Upper lobe of right lung (tissue), 1 donor: ENCODE measurements around the gene FMN1. TPM values are rescaled to one million over a fixed set of nuclear protein-coding genes. Genes with fewer than 3 reads are reported as not detected.

ENCODE experiments used
- ATAC-seq: fragments of 200-7000 bp; cut with Tn5 transposase; one replicate; pipeline ENCODE4 v1.9.1; 2020; ENCODE audit warnings: mild to moderate bottlenecking, moderate library complexity
- DNase-seq: peaks from one replicate; pipeline ENCODE4 v3.0.0-alpha.2; 2020
- H3K27ac ChIP-seq: fragments of 200-600 bp; one replicate; pipeline ENCODE4 v1.8.0; 2022
- H3K27me3 ChIP-seq: fragments of 200-600 bp; one replicate; pipeline ENCODE4 v1.8.0; 2022; ENCODE audit warnings: mild to moderate bottlenecking
- H3K36me3 ChIP-seq: fragments of 200-600 bp; one replicate; pipeline ENCODE4 v1.8.0; 2022
- H3K4me1 ChIP-seq: fragments of 200-600 bp; one replicate; pipeline ENCODE4 v1.8.0; 2022
- H3K4me3 ChIP-seq: fragments of 200-600 bp; one replicate; pipeline ENCODE4 v1.8.0; 2022; ENCODE audit warnings: mild to moderate bottlenecking
- H3K9me3 ChIP-seq: fragments of 200-600 bp; one replicate; pipeline ENCODE4 v1.8.0; 2022
- intact Hi-C: fragments of 100-400 bp; cut with DNase I; formaldehyde crosslinking; loops from one replicate; pipeline ENCODE4 v1.11.0; 2022
- total RNA-seq: library from RNA; stranded (reverse); fragmentation: NEBNext Ultra II Directional; extraction: Animal tissue kit (Norgen Biotek cat#: 25700); gene quantifications from one replicate; pipeline ENCODE4 v1.2.1, GENCODE V29; 2021
- TF ChIP-seq, protein P1 (sequence below): fragments of 200-600 bp; IDR thresholded peaks from one replicate; pipeline ENCODE4 v1.8.0; 2022; ENCODE audit warnings: antibody characterized with exemption
- donor health status: DM: no; HTN: yes; CAD: no; lungs with severe emphysema.

FMN1 gene
- total RNA-seq, 1 donor from 2014 or later, result 33.5 TPM

DNA sequence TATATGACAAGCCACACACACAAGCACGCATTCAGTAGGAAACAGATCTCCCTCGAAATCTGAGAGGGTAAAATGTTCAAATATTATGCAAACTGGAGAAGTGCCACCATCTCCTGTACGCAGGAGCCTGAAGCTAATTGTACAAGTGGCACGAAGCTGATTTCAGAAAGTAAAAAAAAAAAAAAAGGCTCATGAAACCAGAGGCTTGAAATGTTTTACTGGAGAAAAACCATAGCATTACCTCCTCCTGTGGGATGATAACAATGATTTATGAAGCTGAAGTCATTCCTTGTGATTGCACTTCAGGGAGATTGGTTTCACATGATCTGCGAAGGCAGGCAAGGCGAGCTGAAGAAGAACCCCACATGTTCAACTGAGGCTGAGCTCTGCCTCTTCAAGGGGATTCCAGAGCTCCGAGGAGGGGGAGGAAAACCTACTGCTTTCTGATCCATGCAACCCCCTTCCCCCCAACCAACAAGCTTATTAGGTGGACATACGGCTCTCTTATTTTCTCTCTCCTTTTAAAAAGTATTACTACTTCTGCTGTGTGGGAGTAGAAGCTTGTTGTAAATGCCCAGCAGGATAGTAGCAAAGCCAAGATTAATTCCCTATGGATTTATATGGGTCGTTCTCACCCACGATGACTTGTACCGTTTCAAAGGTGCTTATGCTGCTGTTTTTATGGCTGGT is 375.6 kb downstream of the FMN1 start:
- Histone ChIP-seq H3K27ac (no peak overlapping the region), H3K4me1 (no peaks in the 10 kb centered on the region), H3K36me3 (no peaks in the 10 kb centered on the region), H3K4me3 (no peak overlapping the region), H3K27me3 (no peaks in the 10 kb centered on the region), H3K9me3 (no peaks in the 10 kb centered on the region)
- TF ChIP-seq, protein P1, sequence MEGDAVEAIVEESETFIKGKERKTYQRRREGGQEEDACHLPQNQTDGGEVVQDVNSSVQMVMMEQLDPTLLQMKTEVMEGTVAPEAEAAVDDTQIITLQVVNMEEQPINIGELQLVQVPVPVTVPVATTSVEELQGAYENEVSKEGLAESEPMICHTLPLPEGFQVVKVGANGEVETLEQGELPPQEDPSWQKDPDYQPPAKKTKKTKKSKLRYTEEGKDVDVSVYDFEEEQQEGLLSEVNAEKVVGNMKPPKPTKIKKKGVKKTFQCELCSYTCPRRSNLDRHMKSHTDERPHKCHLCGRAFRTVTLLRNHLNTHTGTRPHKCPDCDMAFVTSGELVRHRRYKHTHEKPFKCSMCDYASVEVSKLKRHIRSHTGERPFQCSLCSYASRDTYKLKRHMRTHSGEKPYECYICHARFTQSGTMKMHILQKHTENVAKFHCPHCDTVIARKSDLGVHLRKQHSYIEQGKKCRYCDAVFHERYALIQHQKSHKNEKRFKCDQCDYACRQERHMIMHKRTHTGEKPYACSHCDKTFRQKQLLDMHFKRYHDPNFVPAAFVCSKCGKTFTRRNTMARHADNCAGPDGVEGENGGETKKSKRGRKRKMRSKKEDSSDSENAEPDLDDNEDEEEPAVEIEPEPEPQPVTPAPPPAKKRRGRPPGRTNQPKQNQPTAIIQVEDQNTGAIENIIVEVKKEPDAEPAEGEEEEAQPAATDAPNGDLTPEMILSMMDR, result no peak
- intact Hi-C loops, result no loop called here
- ATAC-seq, result no peak
- DNase-seq, result no peak

DNA sequence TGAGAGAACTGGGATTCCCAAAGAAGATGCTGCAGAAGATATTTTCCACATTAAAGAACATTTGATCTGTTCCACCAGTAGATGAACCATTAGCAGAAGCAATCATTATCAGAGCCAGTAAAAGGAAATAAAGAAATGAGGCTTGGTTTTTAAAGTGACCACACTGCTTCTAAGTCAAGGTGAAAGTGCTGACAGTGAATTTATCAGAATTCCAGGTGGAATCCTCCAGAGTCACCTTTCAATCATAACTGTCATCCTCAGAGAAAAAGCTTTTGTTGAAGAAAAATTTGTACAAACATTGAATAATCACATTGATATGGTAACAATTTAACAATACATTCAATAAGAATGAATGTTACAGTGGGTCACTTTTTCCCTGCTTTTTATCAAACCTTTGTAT is 376.9 kb downstream of the FMN1 start:
- Histone ChIP-seq H3K27me3 (no peaks in the 10 kb centered on the region), H3K4me3 (no peak overlapping the region), H3K9me3 (no peaks in the 10 kb centered on the region), H3K36me3 (no peaks in the 10 kb centered on the region), H3K4me1 (no peaks in the 10 kb centered on the region), H3K27ac (no peak overlapping the region)
- ATAC-seq (no peak), DNase-seq (no peak)
- intact Hi-C loops, result no loop called here
- TF ChIP-seq, protein P1, result no peak

DNA sequence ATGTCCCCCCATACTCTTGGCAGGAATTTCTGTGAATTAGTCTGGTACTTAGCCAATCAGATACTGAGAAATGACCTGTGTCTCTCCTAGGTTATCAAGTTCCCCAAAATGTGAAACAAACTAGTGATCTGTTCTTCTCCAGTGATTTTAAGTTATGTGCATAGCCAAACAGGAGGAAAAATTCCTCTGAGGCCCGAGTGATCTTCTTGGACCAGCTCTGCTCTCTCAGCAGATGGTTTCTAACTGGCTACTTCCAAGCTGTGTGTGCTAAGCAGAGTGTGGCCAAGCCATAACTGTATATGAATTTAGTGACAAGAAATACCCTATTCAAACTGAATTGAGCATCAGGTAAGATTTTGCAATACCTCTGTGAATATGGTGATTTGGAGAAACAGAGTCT is 387.2 kb downstream of the FMN1 start:
- ATAC-seq, result no peak
- Histone ChIP-seq H3K9me3 (no peaks in the 10 kb centered on the region), H3K27me3 (no peaks in the 10 kb centered on the region), H3K36me3 (no peaks in the 10 kb centered on the region), H3K4me1 (no peaks in the 10 kb centered on the region), H3K27ac (no peak overlapping the region), H3K4me3 (no peak overlapping the region)
- TF ChIP-seq, protein P1, result no peak
- no peak for DNase-seq
- intact Hi-C loops, result no loop called here

DNA sequence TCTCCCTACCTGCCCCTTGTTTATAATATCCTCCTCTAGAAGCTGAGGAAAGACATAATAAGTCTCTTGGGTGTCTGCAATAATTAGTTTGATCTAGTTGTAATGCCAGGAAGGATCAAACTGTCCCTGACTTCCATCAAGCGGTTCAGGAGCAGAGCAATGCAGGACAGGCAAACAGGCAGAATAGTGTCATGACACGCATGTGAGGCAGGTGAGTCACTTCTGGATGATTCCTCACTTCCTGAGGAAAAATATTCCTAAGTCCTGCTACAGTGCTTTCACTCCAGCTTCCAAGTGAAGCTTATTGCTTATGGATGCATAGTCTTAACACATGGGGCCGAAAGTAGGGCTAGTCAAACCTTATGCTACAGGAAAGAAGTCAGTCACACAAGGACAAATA is 390.9 kb downstream of the FMN1 start:
- Histone ChIP-seq H3K4me1 (no peaks in the 10 kb centered on the region), H3K4me3 (no peak overlapping the region), H3K9me3 (no peaks in the 10 kb centered on the region), H3K27me3 (no peaks in the 10 kb centered on the region), H3K27ac (no peak overlapping the region), H3K36me3 (no peaks in the 10 kb centered on the region)
- TF ChIP-seq, protein P1, result no peak
- ATAC-seq, result no peak
- DNase-seq, result no peak
- intact Hi-C loops, result no loop called here

DNA sequence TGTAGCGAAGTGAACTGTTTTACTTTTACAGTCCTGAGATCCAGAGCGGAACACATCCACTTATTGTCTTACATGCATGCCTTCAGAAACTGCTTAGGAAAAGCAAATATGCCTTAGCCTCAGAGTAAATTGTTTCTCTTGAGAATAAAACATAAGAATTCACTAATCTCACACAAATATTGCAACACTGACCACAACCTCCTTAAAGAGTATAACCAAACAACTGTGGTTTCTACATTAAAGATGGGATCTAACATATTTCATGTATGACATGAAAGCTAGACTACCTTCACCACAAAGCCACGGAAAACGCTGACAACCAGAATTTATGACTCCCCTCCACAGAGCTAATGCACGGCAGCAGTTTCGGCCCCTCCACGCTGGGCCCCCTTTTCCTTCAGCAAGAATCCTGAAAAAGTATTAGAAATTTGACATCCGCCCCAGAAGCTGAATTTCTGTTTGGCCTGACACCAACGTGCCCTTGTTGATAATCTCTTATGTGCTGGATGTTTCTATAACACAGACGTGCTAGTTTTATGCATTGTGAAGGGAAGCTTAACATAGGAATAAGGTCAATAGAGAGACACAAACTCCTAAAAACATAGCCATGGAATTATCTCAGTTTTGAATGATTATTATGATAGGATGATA is 392.1 kb downstream of the FMN1 start:
- no peaks in the 10 kb centered on the region for H3K9me3 ChIP-seq
- DNase-seq (no peak), ATAC-seq (peak; percentile 33)
- TF ChIP-seq, protein P1, result no peak
- H3K27ac ChIP-seq, result no peak overlapping the region
- no peak overlapping the region for H3K4me3 ChIP-seq
- intact Hi-C loops, result no loop called here
- no peaks in the 10 kb centered on the region for H3K27me3 ChIP-seq
- H3K4me1 ChIP-seq, result no peaks in the 10 kb centered on the region
- H3K36me3 ChIP-seq, result no peaks in the 10 kb centered on the region
